Brain microvascular endothelial cell (primary cell): ENCODE data around the gene SBF1.
A peak's percentile ranks its signal among the peaks of the same experiment; 100 is the strongest.

Experiments
- DNase-seq: peaks from one replicate; pipeline ENCODE4 v3.0.0-alpha.2; 2020
- H3K27ac ChIP-seq: fragments of 250-450 bp; sonication (Bioruptor Pico); 2 replicates; pipeline ENCODE4 v1.5.1; 2020; ENCODE audit warnings: mild to moderate bottlenecking, moderate library complexity
- H3K27me3 ChIP-seq: fragments of 250-450 bp; sonication (Bioruptor Pico); replicated peaks from 2 replicates; pipeline ENCODE4 v1.5.1; 2020; ENCODE audit warnings: mild to moderate bottlenecking
- H3K36me3 ChIP-seq: fragments of 250-450 bp; sonication (Bioruptor Pico); replicated peaks from 2 replicates; pipeline ENCODE4 v1.5.1; 2020; ENCODE audit warnings: mild to moderate bottlenecking
- H3K4me3 ChIP-seq: 2 replicates; pipeline ENCODE4 v1.5.1; 2011; ENCODE audit warnings: low read depth, mild to moderate bottlenecking, control low read depth, low read length, moderate library complexity
- CTCF ChIP-seq: IDR thresholded peaks from 2 replicates; pipeline ENCODE4 v1.5.1; 2011; ENCODE audit warnings: low read depth, mild to moderate bottlenecking, moderate library complexity, low read length, control low read depth, inconsistent platforms; ENCODE audit errors: missing control alignments
- in situ Hi-C: cut with HindIII; loops from 2 replicates; pipeline ENCODE4 v1.10.0; 2017; ENCODE audit warnings: low sequenced_read_pairs, low pct_ligation_motif_present

Gene SBF1

GRCh38 chr22:50473088-50473487, 1.7 kb downstream of the SBF1 start:
- H3K4me3 ChIP-seq, result no peak overlapping the region
- TF ChIP-seq CTCF, result peak; percentile 50
- in situ Hi-C loops, result no loop called here

GRCh38 chr22:50471962-50472361, 2.9 kb downstream of the SBF1 start:
- in situ Hi-C loops, result no loop called here
- Histone ChIP-seq H3K4me3 (no peak overlapping the region), H3K27ac (no peak overlapping the region), H3K27me3 (no peaks in the 10 kb centered on the region), H3K36me3 (peaks cover 5% of the 10 kb centered on the region)
- no peak for TF ChIP-seq CTCF
- no peak for DNase-seq

More at GRCh38 chr22:50473088-50473487, 1.7 kb downstream of the SBF1 start:
- no peaks in the 10 kb centered on the region for H3K36me3 ChIP-seq
- no peak overlapping the region for H3K27ac ChIP-seq
- no peak for DNase-seq
- H3K27me3 ChIP-seq, result no peaks in the 10 kb centered on the region

- no peaks in the 10 kb centered on the region for H3K27me3 ChIP-seq
- no peak overlapping the region for H3K4me3 ChIP-seq
- DNase-seq, result no peak
- no peak overlapping the region for H3K27ac ChIP-seq
- no peak for TF ChIP-seq CTCF
- in situ Hi-C loops, result no loop called here
- peaks cover 11% of the 10 kb centered on the region for H3K36me3 ChIP-seq
Observed at GRCh38 chr22:50471197-50471847, 3.5 kb downstream of the SBF1 start.

- no peak for DNase-seq
- in situ Hi-C loops, result no loop called here
- Histone ChIP-seq H3K4me3 (no peak overlapping the region), H3K36me3 (peaks cover 19% of the 10 kb centered on the region), H3K27me3 (no peaks in the 10 kb centered on the region), H3K27ac (no peak overlapping the region)
- TF ChIP-seq CTCF, result no peak
Observed at GRCh38 chr22:50470491-50470890, 4.3 kb downstream of the SBF1 start.

- Histone ChIP-seq H3K4me3 (no peak overlapping the region), H3K36me3 (peaks cover 26% of the 10 kb centered on the region), H3K27me3 (no peaks in the 10 kb centered on the region), H3K27ac (no peak overlapping the region)
- peak; percentile 19 for DNase-seq
- in situ Hi-C loops, result no loop called here
- TF ChIP-seq CTCF, result peak; percentile 6
Observed at GRCh38 chr22:50469377-50470305, 5.2 kb downstream of the SBF1 start.
